Activated CD4-positive, alpha-beta T cell treated with anti-CD3 and anti-CD28 coated beads for 24 hours (primary cell): ENCODE data around the gene MED13.
"Not testable (repeated sequence)": the region's sequence is repeated elsewhere in the genome, so short reads cannot be mapped to it uniquely, and the experiment has no call there.

Experiments used
- DNase-seq, 2 donors: peaks; one replicate each; pipeline ENCODE4 v3.0.0-alpha.2; 2020; ENCODE audit warnings: low read depth in 2 of 2

MED13 gene

GRCh38 chr17:62086737-62087136, 21.7 kb upstream of the MED13 start:
- DNase-seq: no peak

- DNase-seq: no peak
These were observed 20.7 kb upstream of the MED13 start for GRCh38 chr17:62085511-62086408.

GRCh38 chr17:62084585-62084984, 19.5 kb upstream of the MED13 start:
- DNase-seq: no peak

- no peak for DNase-seq
These were observed 18.6 kb upstream of the MED13 start for GRCh38 chr17:62083651-62084050.

GRCh38 chr17:62080647-62081046, 15.6 kb upstream of the MED13 start:
- no peak for DNase-seq

GRCh38 chr17:62078009-62078408, 12.9 kb upstream of the MED13 start:
- DNase-seq: no peak

GRCh38 chr17:62076864-62077788, 12.0 kb upstream of the MED13 start:
- DNase-seq: no peak

GRCh38 chr17:62075308-62075815, 10.3 kb upstream of the MED13 start:
- DNase-seq: no peak

- DNase-seq: no peak
These were observed 8.9 kb upstream of the MED13 start for GRCh38 chr17:62073993-62074392.

- not testable (repeated sequence) for DNase-seq
These were observed 7.8 kb upstream of the MED13 start for GRCh38 chr17:62072855-62073254.

GRCh38 chr17:62070900-62071299, 5.8 kb upstream of the MED13 start:
- no peak for DNase-seq

GRCh38 chr17:62067165-62068145, 2.4 kb upstream of the MED13 start:
- DNase-seq: no peak

GRCh38 chr17:62065611-62066468, 762 bp upstream of the MED13 start:
- peak; percentile 95 to 98 for DNase-seq

- DNase-seq: no peak
These were observed 868 bp downstream of the MED13 start for GRCh38 chr17:62064029-62064790.

- DNase-seq: no peak
These were observed 2.1 kb downstream of the MED13 start for GRCh38 chr17:62062944-62063343.

GRCh38 chr17:62062302-62062701, 2.8 kb downstream of the MED13 start:
- DNase-seq: no peak

- DNase-seq: no peak
These were observed 5.7 kb downstream of the MED13 start for GRCh38 chr17:62059414-62059813.

GRCh38 chr17:62058611-62059010, 6.5 kb downstream of the MED13 start:
- DNase-seq: no peak

- no peak for DNase-seq
These were observed 7.4 kb downstream of the MED13 start for GRCh38 chr17:62057696-62058095.
